ENCODE measurements around the gene MACROH2A1. TPM values are rescaled to one million over a fixed set of nuclear protein-coding genes. Genes with fewer than 3 reads are reported as not detected.

The MACROH2A1 gene
- total RNA-seq, result 100 to 1,000 TPM; 278 to 355 (median 319) TPM

- peaks cover 31 to 57% (median 44%) of the 10 kb centered on the region in 3 donors for H3K4me1 ChIP-seq
- TF ChIP-seq, protein P1, sequence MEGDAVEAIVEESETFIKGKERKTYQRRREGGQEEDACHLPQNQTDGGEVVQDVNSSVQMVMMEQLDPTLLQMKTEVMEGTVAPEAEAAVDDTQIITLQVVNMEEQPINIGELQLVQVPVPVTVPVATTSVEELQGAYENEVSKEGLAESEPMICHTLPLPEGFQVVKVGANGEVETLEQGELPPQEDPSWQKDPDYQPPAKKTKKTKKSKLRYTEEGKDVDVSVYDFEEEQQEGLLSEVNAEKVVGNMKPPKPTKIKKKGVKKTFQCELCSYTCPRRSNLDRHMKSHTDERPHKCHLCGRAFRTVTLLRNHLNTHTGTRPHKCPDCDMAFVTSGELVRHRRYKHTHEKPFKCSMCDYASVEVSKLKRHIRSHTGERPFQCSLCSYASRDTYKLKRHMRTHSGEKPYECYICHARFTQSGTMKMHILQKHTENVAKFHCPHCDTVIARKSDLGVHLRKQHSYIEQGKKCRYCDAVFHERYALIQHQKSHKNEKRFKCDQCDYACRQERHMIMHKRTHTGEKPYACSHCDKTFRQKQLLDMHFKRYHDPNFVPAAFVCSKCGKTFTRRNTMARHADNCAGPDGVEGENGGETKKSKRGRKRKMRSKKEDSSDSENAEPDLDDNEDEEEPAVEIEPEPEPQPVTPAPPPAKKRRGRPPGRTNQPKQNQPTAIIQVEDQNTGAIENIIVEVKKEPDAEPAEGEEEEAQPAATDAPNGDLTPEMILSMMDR (IDR thresholded peaks at IDR 0.05), result peak in 2 of 6 experiments; percentile 6 to 24
- peak in 3 of 4 donors; percentile 80 to 96 (median 95) for TF ChIP-seq POLR2A (IDR thresholded peaks at IDR 0.05)
- intact Hi-C loops (cut with DNase I), result no loop called here
- DNase-seq, result peak; percentile 58
- H3K27me3 ChIP-seq, result no peaks in the 10 kb centered on the region
- no peaks in the 10 kb centered on the region for H3K9me3 ChIP-seq
- 0 to 1% methylated on average over 6 to 11 of the region's 109 CpGs for WGBS, 2 donors
- H3K27ac ChIP-seq, result peak within 1 kb of the TSS; percentile 93 to 98 (median 96)
- peak within 1 kb of the TSS; percentile 73 to 97 (median 92) for H3K4me3 ChIP-seq
- no peaks in the 10 kb centered on the region for H3K36me3 ChIP-seq
Measured at GRCh38 chr5:135398855-135399793, at the start of gene MACROH2A1. MACROH2A1 (minus strand) TSS chr5:135399231; CDS start chr5:135389093, 10,138 bp downstream.

- no peak overlapping the region for H3K27ac ChIP-seq
- 53 to 65% methylated on average over 6 to 7 of the region's 9 CpGs for WGBS, 2 donors
- no peak overlapping the region for H3K4me3 ChIP-seq
- TF ChIP-seq, protein P1 (IDR thresholded peaks at IDR 0.05), result no peak
- TF ChIP-seq POLR2A (IDR thresholded peaks at IDR 0.05), result no peak
- H3K36me3 ChIP-seq, result no peaks in the 10 kb centered on the region
- DNase-seq, result no peak
- H3K27me3 ChIP-seq, result peaks cover 0 to 33% (median 1%) of the 10 kb centered on the region in 4 donors
- intact Hi-C loops (cut with DNase I), result no loop called here
- H3K9me3 ChIP-seq, result no peaks in the 10 kb centered on the region
- no peaks in the 10 kb centered on the region for H3K4me1 ChIP-seq
Measured at GRCh38 chr5:135448071-135448739, 49.2 kb upstream of the MACROH2A1 start.

DNA sequence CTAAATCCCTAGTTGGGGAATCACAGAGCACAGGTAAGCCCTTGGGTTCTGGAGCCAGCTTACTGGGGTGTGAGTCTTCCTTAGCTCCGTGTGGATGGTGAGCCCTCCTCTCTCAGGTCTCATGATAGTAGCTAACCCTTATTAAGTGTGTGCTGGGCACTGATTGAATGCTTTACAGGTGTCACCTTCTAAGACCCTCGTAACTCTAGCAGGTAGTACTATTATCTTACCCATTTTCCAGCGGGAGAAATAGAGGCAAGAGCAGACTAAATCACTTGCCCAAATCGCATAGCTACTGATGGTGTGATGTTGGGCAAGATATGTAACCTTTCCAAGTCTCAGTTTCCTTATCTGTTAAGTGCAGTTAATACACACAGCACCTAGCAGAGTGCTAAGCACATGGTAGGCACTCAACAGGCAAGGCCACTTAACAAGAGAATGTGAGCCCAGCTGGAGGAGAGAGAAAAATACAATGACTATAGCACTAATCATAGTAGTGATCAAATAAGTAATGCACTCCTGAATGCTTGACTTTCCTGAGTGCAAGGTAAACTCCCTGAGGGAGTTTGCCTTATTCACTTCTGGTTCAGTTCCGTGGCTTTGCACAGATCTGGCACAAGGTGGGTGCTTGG lies 48.4 kb upstream of the MACROH2A1 start, which contains the start of gene DCANP1:
Gene DCANP1, minus strand, starts transcription at position 51 of the 632 bp plus-strand sequence. CDS start 240 bp downstream, outside the sequence.
- no peak for DNase-seq
- Histone ChIP-seq H3K4me3 (no peak within 1 kb of the TSS), H3K4me1 (peaks cover 0 to under 1% (median 0%) of the 10 kb centered on the region in 3 donors), H3K27ac (no peak within 1 kb of the TSS), H3K36me3 (no peaks in the 10 kb centered on the region), H3K27me3 (peaks cover 0 to 36% (median 1%) of the 10 kb centered on the region in 4 donors), H3K9me3 (no peaks in the 10 kb centered on the region)
- TF ChIP-seq POLR2A (IDR thresholded peaks at IDR 0.05), result no peak
- TF ChIP-seq, protein P1 (IDR thresholded peaks at IDR 0.05), result no peak
- 82 to 90% methylated on average over 4 to 5 of the region's 5 CpGs for WGBS, 2 donors
- intact Hi-C loops (cut with DNase I), result no loop called here

DNA sequence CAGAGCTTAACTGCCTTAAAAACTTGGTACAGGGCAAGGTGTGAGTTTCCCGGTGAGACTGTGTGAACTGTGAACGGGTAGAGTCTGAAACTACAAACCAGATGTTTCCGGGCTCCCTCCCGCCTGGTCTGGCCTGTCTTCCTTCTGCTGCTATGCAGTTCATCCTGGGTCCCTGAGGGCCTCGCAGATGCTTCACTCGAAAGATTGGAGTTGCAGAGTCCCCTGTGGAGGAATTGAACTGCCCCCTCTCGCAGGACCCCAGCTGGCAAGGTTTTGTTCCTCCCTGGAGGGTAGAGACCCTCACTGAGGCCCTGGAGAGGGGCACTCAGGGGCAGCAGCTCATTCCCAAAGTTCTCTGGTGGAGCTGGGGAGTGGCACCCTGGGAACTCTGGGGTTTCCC lies 47.6 kb upstream of the MACROH2A1 start:
- DNase-seq, result no peak

More for the DNA sequence above, 47.6 kb upstream of the MACROH2A1 start:
- Histone ChIP-seq H3K36me3 (no peaks in the 10 kb centered on the region), H3K27me3 (peaks cover 0 to 36% (median 0%) of the 10 kb centered on the region in 4 donors), H3K27ac (no peak overlapping the region), H3K9me3 (no peaks in the 10 kb centered on the region), H3K4me3 (no peak overlapping the region), H3K4me1 (peaks cover 0 to 9% (median 0%) of the 10 kb centered on the region in 3 donors)
- 73 to 100% methylated on average over 2 to 6 of the region's 7 CpGs for WGBS, 2 donors
- TF ChIP-seq POLR2A (IDR thresholded peaks at IDR 0.05), result no peak
- TF ChIP-seq, protein P1 (IDR thresholded peaks at IDR 0.05), result no peak
- intact Hi-C loops (cut with DNase I), result no loop called here
